Large intestine (tissue), 3 donors: ENCODE measurements around the gene KCTD5. TPM values are rescaled to one million over a fixed set of nuclear protein-coding genes. Genes with fewer than 3 reads are reported as not detected.
"Not testable (repeated sequence)": the region's sequence is repeated elsewhere in the genome, so short reads cannot be mapped to it uniquely, and the experiment has no call there.

Source experiments
- DNase-seq, 2 donors: peaks; one replicate each; pipeline versions ENCODE4 v3.0.0 to v3.0.0-alpha.2; 2013
- H3K27ac ChIP-seq: one replicate; pipeline ENCODE4 v1.5.1; 2013; ENCODE audit warnings: low read length
- H3K27me3 ChIP-seq: 2 replicates; pipeline ENCODE4 v1.6.1; 2013; ENCODE audit warnings: low read length; ENCODE audit not compliant: control insufficient read depth, insufficient read depth
- H3K36me3 ChIP-seq: 2 replicates; pipeline ENCODE4 v1.6.1; 2013; ENCODE audit warnings: low read length; ENCODE audit not compliant: control insufficient read depth, insufficient read depth
- H3K4me1 ChIP-seq: one replicate; pipeline ENCODE4 v1.6.1; 2013; ENCODE audit warnings: low read length; ENCODE audit not compliant: control insufficient read depth, insufficient read depth
- H3K4me3 ChIP-seq: one replicate; pipeline ENCODE4 v1.5.1; 2013; ENCODE audit warnings: low read length
- H3K9me3 ChIP-seq: one replicate; pipeline ENCODE4 v1.6.1; 2013; ENCODE audit warnings: mild to moderate bottlenecking, low read depth, low read length, moderate library complexity; ENCODE audit not compliant: control insufficient read depth
- whole genome bisulfite sequencing: methylation state at CpG from one replicate; pipeline ENCODE4 v1.1.5; 2013; ENCODE audit warnings: low lambda C conversion rate; ENCODE audit not compliant: insufficient coverage; 5-methylcytosine and 5-hydroxymethylcytosine counted together
- polyA plus RNA-seq: library from polyadenylated mRNA; unstranded; fragments of 120-200 nt; gene quantifications from one replicate; pipeline ENCODE4 v1.2.1, GENCODE V29; 2013

KCTD5 gene
- polyA plus RNA-seq, 1 donor: 20.0 TPM

DNA sequence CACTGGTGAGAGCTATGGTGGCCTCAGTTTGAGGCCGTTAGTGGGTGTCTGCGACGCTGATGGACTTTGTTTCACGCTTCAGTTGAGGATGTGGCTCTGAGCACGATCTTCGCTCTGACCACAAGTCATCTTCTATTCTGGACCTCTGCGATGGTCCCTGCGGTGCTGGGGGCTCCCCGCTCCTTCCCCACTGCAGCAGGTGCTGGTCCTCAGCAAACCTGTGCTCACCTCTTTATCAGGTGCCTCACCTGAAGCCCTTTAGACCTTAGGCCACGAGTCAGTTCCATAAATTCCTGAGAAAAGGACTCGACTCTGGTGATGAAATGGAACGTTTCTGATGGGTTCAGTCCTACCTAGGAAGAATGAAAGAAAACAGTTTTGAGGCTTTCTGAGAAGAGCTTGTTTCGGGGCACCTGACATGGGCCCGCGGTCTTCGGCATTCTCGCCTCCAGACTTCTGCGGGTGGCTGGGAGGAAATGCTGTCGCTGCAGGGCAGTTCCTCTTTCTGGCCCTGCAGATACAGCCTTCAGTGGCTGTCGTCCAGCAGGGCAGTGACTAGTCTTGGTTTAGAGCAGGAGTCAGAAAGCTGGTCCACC, 4.7 kb downstream of the KCTD5 start:
- no peaks in the 10 kb centered on the region for H3K27me3 ChIP-seq
- peak overlapping the region; percentile 55 for H3K27ac ChIP-seq
- H3K9me3 ChIP-seq: no peaks in the 10 kb centered on the region
- no CpG with 5 or more reads among the region's 20 CpGs for WGBS
- peak; percentile 68 to 78 for DNase-seq
- peaks cover 13% of the 10 kb centered on the region for H3K4me1 ChIP-seq
- H3K36me3 ChIP-seq: peaks cover 17% of the 10 kb centered on the region
- H3K4me3 ChIP-seq: no peak overlapping the region

DNA sequence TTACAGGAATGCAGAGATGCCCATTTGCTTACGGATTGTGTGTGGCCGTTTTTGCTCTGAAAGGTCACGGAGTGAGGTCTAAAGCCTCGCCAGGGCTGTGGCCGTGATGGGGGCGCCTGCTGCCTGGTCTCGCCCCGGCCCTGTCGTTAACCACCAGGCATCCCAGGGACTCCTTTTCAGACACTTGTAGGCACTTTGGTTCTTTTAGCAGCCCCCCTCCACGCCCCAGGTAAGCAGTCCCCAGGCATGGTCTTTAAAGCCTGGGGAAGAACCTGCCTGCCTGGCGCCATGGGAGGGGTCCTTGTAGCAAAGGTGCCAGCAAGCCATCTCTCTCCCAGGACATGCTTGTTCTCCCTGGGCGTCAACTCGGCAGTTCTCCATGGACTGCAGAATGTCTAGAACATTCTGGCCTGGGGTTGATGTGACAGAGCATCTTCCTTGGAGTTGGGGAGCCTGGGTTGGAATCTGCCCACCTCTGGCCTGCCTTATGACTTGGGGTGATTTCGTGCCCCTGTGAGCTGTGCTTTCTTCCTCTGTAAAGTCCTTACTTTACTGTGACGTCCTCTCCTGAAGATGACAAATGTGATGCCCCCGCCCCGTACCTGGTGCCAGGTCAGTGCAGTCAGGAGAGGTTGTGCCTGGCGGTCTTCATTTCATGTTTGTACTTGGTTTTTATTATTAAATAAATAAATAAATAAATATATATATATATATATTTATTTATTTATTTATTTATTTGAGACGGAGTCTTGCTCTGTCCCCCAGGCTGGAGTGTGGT, 5.4 kb downstream of the KCTD5 start:
- DNase-seq: no peak
- Histone ChIP-seq H3K4me1 (peaks cover 13% of the 10 kb centered on the region), H3K27me3 (no peaks in the 10 kb centered on the region), H3K9me3 (no peaks in the 10 kb centered on the region), H3K27ac (peak overlapping the region; percentile 34), H3K36me3 (peaks cover 21% of the 10 kb centered on the region), H3K4me3 (no peak overlapping the region)
- WGBS: no CpG with 5 or more reads among the region's 19 CpGs

DNA sequence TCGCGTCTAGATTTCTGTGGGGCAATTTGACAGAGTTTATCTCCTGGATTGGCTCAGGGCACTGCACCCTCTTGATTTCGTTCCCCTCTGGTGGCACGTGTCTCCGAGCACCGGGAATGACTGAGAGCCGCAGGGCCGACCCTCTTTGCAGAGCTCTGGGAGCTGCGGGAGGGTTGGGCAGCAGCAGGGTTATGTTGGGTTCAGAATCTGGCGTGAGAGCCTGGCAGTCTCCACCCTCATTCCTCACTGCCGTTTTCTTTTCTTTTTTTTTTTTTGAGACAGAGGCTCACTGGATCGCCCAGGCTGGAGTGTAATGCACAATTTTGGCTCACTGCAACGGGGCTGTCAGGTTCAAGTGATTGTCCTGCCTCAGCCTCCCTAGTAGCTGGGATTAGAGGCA, 7.1 kb downstream of the KCTD5 start:
- WGBS: no CpG with 5 or more reads among the region's 13 CpGs
- H3K27me3 ChIP-seq, H3K27ac ChIP-seq, DNase-seq, H3K9me3 ChIP-seq, H3K4me3 ChIP-seq: not testable (repeated sequence)
- H3K36me3 ChIP-seq: peaks cover 21% of the 10 kb centered on the region
- H3K4me1 ChIP-seq: peaks cover 13% of the 10 kb centered on the region

DNA sequence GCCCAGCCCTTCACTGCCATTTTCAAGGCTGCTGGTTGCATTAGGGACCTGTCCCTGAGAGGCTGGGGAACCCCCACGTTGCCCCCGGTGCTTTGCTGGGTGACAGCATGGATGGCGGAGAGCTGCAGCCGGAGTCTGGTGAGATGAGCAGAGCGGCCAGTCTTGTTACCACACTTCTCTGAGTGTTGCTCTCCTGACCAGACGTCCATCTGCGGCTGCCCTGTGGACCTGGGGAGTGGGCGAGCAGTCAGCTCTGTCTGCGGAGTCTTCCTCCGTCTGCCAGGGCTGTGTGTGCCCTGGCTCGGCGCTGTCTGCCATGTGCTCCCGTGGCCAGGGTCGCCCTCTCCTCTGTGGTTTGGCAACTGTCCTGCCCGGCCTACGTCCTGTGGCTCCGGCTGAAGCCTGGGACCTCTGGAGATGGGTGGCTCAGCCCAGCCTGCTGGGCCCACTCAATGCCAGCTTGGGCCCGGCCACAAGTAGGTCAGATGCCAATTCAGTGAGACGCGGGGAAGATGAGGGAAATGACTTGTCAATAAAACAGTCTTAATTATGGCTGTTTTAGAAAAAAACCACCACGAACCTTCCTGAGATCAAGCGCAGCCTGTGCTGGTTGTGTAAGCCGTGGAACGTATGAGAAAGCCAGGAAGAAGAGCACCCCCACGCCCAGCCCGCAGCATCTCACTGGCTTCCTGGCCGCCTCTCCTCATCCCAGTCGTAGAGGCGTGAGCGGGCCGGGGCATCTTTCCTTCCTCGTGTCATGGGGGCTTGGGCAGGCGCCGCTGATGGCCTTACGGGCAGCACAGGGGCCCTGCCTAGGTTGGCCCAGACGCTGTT, 7.9 kb downstream of the KCTD5 start:
- Histone ChIP-seq H3K27me3 (no peaks in the 10 kb centered on the region), H3K4me1 (peaks cover 13% of the 10 kb centered on the region), H3K36me3 (peaks cover 21% of the 10 kb centered on the region), H3K9me3 (no peaks in the 10 kb centered on the region), H3K4me3 (no peak overlapping the region), H3K27ac (no peak overlapping the region)
- WGBS: no CpG with 5 or more reads among the region's 36 CpGs
- no peak for DNase-seq

DNA sequence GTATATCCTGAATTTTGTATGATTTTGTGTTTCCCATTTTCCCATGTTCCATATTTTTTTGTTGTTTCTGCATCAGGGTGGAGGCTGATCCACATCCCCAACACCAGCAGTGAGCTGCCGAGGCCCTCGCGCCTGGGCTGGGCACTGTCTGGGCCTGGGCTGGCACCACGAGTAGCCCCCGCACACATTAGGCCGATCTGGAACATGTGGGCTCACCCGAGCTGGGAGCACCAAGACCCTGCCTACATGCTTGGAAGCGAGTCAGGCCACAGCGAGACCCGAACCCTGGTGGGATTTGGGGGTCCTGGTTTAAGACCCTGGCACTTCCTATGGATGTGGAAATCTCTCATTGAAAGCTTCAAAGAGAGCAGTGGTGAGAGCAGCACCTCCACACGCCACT, 8.5 kb downstream of the KCTD5 start:
- Histone ChIP-seq H3K9me3 (no peaks in the 10 kb centered on the region), H3K4me1 (peaks cover 13% of the 10 kb centered on the region), H3K27me3 (no peaks in the 10 kb centered on the region), H3K36me3 (peaks cover 21% of the 10 kb centered on the region), H3K4me3 (no peak overlapping the region), H3K27ac (no peak overlapping the region)
- WGBS: no CpG with 5 or more reads among the region's 11 CpGs
- no peak for DNase-seq

DNA sequence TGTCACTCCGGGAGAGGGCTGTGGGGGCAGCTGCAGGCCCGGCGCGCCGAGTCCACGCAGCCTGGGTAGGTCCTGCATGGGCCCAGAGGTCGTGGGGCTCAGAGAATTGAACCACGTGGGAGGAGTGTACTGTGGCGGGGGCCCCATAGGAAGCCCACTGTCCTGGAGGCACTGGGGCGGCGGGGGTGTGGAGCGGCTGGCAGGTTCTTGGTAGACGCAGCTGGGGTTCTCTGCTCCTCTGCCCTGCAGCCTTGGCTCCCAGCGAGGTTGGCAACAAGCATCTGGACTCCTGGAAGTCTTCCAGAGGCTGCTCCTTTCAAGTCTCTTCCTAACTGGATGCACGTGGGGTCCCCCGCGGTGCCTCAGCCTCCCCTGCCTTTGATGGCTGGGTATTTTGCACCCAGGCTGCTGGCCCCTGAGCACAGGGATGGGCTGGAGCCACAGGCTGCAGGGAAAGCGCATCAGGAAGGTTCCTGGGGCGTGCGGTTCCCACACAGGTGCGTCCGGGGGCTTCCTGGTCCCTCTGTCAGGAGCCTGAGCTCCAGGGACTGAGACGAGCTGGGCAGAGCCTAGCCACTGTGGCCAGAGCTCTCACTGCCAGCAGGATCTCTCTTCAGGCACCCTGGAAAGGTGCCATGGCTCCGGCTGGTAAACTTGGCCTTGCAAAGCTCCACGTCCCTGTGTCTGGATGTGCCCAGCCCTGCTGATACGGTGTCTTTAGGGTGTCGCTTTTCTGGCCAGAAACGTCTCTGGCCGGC, 9.3 kb downstream of the KCTD5 start:
- H3K27me3 ChIP-seq: no peaks in the 10 kb centered on the region
- H3K4me3 ChIP-seq: no peak overlapping the region
- no peaks in the 10 kb centered on the region for H3K9me3 ChIP-seq
- H3K27ac ChIP-seq: no peak overlapping the region
- no peak for DNase-seq
- WGBS: 90% methylated on average over 2 of the region's 29 CpGs
- H3K4me1 ChIP-seq: peaks cover 13% of the 10 kb centered on the region
- peaks cover 22% of the 10 kb centered on the region for H3K36me3 ChIP-seq

DNA sequence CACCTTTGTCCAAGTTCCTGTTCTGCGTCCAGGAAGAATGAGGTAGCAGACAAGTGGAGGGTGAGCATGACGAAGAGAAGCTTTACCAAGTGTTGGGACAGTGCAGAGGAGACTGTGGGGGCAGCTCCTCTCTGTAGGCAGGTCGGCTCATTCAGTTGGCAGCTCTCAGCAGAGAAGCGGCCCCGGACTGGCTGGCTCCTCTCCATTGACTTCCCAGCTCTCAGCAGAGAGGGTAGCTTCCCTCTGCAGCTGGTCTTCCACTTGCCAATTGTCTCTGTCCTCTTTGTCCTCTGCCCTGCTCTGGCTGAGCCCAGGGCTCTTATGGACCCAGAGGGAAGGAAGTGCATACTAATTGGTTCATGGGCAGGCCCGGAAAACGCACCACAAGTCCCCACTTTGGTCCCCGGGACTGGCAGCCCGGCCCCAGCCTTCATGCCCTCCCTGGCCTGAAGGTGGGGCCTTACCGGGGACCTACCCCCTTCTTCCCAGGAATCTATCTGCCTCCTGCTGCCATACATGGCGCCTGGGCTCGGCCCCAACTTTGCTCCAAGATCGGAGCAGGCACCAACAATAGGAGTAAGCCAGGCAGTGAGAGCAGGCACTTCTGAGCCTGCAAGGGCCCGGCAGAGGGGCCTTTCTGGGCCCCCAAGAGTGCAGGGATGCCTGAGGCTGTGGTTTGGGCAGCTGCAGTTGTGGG, 10.1 kb downstream of the KCTD5 start:
- H3K27ac ChIP-seq: no peak overlapping the region
- WGBS: no CpG with 5 or more reads among the region's 14 CpGs
- H3K4me3 ChIP-seq: no peak overlapping the region
- H3K36me3 ChIP-seq: peaks cover 29% of the 10 kb centered on the region
- H3K4me1 ChIP-seq: peaks cover 5% of the 10 kb centered on the region
- H3K27me3 ChIP-seq: no peaks in the 10 kb centered on the region
- DNase-seq: no peak
- no peaks in the 10 kb centered on the region for H3K9me3 ChIP-seq

DNA sequence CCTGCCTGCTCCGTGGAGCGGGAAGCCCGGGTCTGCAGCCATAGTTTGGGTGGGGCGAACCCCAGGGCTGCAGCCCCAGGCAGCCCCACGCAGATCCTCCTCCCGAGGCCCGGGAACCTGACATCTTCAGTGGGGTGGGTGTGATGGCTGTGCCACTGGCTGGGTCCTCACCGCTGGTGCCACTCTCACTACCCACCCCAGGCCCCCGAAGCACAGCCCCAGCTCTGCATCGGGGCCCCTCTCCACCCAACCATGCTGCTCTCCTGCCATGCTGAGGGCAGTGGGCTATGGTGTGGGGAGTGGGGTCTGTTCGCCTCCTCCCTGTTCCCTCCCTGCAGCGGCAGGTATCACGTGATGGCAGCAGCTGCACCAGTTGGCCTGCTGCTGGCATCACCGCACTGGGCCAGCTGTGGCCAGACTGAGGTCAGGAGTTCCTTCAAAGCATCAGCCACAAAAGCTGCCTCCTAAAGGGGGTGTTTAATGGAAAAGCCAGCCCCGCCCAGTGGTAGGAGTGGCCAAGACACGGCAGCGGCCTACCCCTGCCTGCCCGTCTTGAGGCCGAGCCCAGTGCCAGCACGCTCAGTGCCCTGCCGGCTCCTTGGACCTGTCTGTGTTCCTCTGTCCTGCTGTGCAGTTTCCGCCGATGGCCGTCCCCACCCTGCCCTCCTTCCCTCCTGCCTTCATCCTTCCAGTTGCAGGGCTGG, 10.8 kb downstream of the KCTD5 start:
- Histone ChIP-seq H3K27me3 (no peaks in the 10 kb centered on the region), H3K4me3 (no peak overlapping the region), H3K9me3 (no peaks in the 10 kb centered on the region), H3K36me3 (peaks cover 31% of the 10 kb centered on the region), H3K4me1 (no peaks in the 10 kb centered on the region), H3K27ac (no peak overlapping the region)
- DNase-seq: no peak
- WGBS: no CpG with 5 or more reads among the region's 24 CpGs

DNA sequence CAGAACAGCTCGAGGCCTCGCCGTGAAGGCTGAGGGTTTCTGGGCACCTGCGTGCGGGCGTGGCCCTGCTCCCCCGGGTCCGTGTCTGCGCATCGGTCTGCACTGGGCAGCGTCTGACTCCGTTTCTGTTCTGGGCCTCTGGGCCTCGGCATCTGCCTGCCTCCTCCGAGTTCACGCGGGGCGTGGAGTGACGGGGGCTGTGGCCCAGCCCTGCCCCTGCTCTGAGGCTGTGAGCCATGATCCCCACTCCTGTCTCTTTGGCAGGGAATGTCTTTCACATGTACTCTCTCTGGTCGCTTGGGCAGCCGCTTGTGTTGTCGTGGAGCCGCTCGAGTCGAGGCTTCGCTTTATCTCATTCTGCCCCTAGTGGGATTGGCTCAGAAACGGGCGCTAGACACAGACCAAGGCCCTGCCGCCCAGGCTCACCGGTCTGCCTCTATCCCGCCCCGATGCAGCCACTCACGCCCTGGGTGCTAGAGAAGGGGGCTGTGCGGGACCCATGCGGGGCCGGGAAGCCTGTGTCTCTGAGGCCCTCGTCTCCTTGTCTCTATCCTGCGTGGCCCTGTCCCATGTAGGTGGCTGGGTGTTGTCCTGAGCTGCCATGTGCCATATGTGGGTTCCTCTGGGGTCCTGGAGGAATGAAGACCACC, 14.4 kb downstream of the KCTD5 start:
- not testable (repeated sequence) for H3K9me3 ChIP-seq
- WGBS: no CpG with 5 or more reads among the region's 37 CpGs
- H3K36me3 ChIP-seq: peaks cover 55% of the 10 kb centered on the region

More for the DNA sequence above, 14.4 kb downstream of the KCTD5 start:
- H3K27me3 ChIP-seq, H3K27ac ChIP-seq, H3K4me1 ChIP-seq, DNase-seq, H3K4me3 ChIP-seq: not testable (repeated sequence)
